Measurements from ENCODE around the gene HOXC11.

- no peak for TF ChIP-seq CTCF (IDR thresholded peaks at IDR 0.05)
- no peak for TF ChIP-seq POLR2A (IDR thresholded peaks at IDR 0.05)
- no peak for TF ChIP-seq EP300 (IDR thresholded peaks at IDR 0.05)
These were observed 17.7 kb upstream of the HOXC11 start for GRCh38 chr12:53955036-53955775.

Measured in gastroesophageal sphincter (tissue), 3 donors.